IgD-negative memory B cell (primary cell): ENCODE data around the gene UBL4B. TPM values are rescaled to one million over a fixed set of nuclear protein-coding genes. Genes with fewer than 3 reads are reported as not detected.
"Not testable (repeated sequence)": the region's sequence is repeated elsewhere in the genome, so short reads cannot be mapped to it uniquely, and the experiment has no call there.

ENCODE experiments used
- H3K27ac Mint-ChIP-seq, 3 donors: one replicate each; pipeline ENCODE4 v1.8.0; 2020 to 2022; ENCODE audit warnings: mild to moderate bottlenecking in 3 of 3, mixed read lengths in 3 of 3, moderate library complexity in 1 of 3
- H3K27me3 Mint-ChIP-seq: one replicate; pipeline ENCODE4 v1.8.0; 2021; ENCODE audit warnings: mixed read lengths
- H3K36me3 Mint-ChIP-seq: one replicate; pipeline ENCODE4 v1.8.0; 2020; ENCODE audit warnings: mild to moderate bottlenecking, mixed read lengths
- H3K4me1 Mint-ChIP-seq, 3 donors: one replicate each; pipeline ENCODE4 v1.8.0; 2020 to 2022; ENCODE audit warnings: mixed read lengths in 3 of 3, mild to moderate bottlenecking in 1 of 3
- H3K4me3 Mint-ChIP-seq, 4 donors: one replicate each; pipeline ENCODE4 v1.8.0; 2020 to 2022; ENCODE audit warnings: mild to moderate bottlenecking in 4 of 4, mixed read lengths in 4 of 4, moderate library complexity in 3 of 4
- H3K9me3 Mint-ChIP-seq, 3 donors: one replicate each; pipeline ENCODE4 v1.8.0; 2020 to 2021; ENCODE audit warnings: mixed read lengths in 3 of 3, mild to moderate bottlenecking in 1 of 3
- polyA plus RNA-seq: library from polyadenylated mRNA; unstranded; fragments of 300-500 nt; fragmentation: Illumina TruSeq; gene quantifications from one replicate; pipeline ENCODE4 v1.2.3, GENCODE V29; 2021

UBL4B gene
- polyA plus RNA-seq, 1 donor from 2014 or later, result not detected

DNA sequence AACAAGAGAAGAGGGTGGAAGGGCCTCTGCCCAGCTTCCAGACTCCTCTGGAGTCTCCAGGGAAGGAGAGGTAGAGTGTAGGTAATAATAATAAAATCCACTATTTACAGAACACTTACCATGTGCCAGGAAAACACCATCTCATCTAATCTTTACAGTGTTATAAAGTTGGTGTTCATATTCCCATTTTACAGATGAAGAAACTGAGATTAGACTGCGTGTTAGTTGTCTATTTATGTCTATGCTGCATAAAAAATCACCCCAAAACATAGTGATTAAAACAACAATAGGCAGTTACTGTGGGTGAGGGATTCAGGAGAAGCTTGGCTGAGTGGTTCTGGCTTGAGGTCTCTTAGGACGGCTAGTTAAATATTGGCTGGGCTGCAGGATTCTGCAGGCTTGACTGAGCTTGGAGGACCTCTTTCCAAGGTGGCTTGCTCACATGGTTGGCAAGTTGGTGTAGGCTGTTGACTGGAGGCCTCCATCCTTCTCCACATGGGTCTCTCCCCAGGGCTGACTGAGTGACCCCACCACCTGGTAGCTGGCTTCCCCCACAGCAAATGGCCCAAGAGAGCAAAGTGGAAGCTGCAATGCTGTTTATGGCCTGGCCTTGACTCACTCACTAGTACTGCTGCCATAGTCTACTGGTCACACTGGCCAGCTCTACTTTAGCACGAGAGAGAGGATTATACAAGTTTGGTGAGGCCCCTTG is 35.3 kb upstream of the UBL4B start:
- H3K27me3 Mint-ChIP-seq, result peaks cover 15% of the 10 kb centered on the region
- H3K36me3 Mint-ChIP-seq, result peaks cover 3% of the 10 kb centered on the region
- H3K9me3 Mint-ChIP-seq, result no peaks in the 10 kb centered on the region
- no peak overlapping the region for H3K27ac Mint-ChIP-seq
- no peak overlapping the region for H3K4me3 Mint-ChIP-seq
- H3K4me1 Mint-ChIP-seq, result no peaks in the 10 kb centered on the region

DNA sequence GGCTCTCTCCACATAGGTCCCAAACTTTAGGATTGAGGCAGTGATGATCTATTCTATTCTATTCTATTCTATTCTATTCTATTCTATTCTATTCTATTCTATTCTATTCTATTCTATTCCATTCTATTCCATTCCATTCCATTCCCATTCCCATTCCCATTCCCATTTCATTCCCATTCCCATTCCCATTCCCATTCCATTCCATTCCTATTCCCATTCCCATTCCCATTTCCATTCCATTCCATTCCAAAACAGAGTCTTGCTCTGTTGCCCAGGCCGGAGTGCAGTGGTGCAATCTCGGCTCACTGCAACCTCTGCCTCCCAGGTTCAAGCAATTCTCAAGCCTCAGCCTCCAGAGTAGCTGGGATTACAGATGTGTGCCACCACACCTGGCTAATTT is 32.2 kb upstream of the UBL4B start:
- H3K27me3 Mint-ChIP-seq, result peaks cover 29% of the 10 kb centered on the region
- not testable (repeated sequence) for H3K36me3 Mint-ChIP-seq, H3K4me1 Mint-ChIP-seq, H3K9me3 Mint-ChIP-seq, H3K4me3 Mint-ChIP-seq, H3K27ac Mint-ChIP-seq

DNA sequence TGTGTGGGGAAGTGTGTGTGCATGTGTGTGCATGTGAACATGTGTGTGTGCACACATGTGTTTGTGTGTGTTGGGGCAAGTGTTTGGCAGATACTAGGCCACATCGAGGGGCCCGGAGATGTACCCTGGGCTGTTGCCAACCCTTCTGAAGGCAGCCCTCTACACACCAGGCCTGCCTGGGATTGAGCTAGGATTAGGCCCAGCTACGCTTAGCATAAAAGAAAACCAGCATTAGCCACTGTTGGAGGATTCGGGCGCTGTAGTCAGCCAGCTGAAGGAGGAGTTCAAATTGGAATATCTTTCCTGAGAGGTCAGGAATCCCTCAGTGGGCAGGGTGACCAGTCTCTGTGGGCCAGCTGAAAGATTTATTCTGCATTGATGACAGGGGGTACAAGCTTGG is 31.2 kb upstream of the UBL4B start:
- Mint-ChIP-seq H3K36me3 (no peaks in the 10 kb centered on the region), H3K4me3 (no peak overlapping the region), H3K27ac (no peak overlapping the region), H3K9me3 (no peaks in the 10 kb centered on the region), H3K27me3 (peaks cover 36% of the 10 kb centered on the region), H3K4me1 (peaks cover 7 to 8% (median 8%) of the 10 kb centered on the region in 3 donors)

DNA sequence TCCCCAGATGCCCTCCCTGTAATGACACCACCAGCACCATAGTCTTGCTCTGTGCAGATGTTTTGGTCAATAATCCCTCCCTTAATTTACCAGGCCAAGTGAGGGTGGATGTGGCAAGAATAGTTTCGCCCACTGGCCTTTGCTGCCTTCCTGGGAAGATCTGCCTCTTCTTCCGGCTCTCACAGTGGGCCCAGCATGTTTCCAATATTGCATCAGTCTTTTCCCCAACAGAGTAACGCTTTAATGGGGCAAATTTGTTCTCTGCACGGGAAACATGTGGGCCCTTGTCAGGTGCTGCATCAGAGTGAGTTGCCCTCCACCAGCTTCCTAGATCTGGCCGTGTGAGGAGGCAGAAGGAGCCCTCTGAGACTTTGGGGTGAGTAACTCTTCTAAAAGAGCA is 29.8 kb upstream of the UBL4B start:
- H3K27me3 Mint-ChIP-seq, result peaks cover 37% of the 10 kb centered on the region
- peaks cover 7 to 14% (median 8%) of the 10 kb centered on the region in 3 donors for H3K4me1 Mint-ChIP-seq
- H3K4me3 Mint-ChIP-seq, result peak overlapping the region in 3 of 4 donors; percentile 6 to 56 (median 32)
- H3K27ac Mint-ChIP-seq, result peak overlapping the region in 1 of 3 donors; percentile 27
- H3K9me3 Mint-ChIP-seq, result no peaks in the 10 kb centered on the region
- H3K36me3 Mint-ChIP-seq, result no peaks in the 10 kb centered on the region

DNA sequence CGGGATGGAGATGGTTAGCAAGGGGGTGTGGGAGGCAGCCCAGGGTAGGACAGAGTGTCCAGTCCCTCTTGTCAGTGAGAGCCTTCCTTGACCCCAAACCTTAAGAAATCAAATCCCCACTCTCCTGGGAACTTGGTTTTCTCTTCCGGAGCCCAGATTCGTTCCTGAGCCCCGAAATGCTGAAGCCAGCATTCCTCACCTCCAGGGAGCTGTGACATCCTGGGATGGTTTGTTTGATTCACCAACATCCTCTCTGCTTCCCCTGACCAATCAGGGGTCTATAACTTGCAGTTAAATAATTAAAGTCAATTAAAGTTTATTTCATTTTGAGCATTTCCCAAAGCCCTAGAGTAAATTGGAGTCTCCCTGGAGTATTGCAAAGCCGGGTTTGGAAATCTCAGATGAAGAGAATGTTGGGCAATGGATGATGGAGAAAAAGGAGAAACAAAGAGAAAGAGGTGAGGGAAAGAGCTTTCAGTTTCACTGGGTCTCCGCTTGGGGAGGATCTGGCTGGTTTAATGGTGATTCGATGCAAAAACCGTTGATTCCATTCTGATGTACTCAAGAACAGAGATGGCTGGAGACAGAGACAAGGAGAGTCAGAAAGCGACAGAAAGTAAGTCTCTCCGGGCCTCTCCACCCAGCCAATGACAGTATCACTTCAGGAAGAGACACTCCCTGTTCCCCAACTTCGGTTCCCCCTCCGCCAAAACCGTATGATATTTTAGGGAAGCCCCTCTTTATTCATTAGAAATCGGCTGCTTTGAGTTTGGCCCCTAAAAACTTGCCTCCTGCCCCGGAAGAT is 29.0 kb upstream of the UBL4B start:
- Mint-ChIP-seq H3K9me3 (no peaks in the 10 kb centered on the region), H3K27me3 (peaks cover 42% of the 10 kb centered on the region), H3K27ac (peak overlapping the region in 1 of 3 donors; percentile 73), H3K4me1 (peaks cover 10 to 14% (median 11%) of the 10 kb centered on the region in 3 donors), H3K4me3 (peak overlapping the region; percentile 84 to 96 (median 90)), H3K36me3 (peaks cover 3% of the 10 kb centered on the region)

DNA sequence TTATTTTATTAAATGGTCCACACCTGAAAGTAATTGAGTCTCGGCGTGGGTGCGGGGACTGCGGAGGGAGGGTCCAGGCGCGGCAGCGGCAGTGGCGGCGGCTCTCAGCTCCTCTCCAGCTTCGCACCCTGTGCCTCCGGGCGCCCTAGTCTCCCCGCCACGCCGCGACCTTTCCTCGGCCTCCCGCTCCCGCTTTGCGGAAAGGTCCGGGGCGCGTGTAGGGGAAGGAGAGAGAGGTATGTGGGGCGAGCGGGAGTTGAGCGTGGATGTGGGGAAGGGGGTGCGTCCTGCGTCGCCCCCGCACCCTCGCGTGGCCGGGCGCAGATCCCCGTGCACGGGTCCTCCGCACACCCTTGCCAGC is 28.4 kb upstream of the UBL4B start:
- H3K27ac Mint-ChIP-seq, result peak overlapping the region in 1 of 3 donors; percentile 73
- H3K4me1 Mint-ChIP-seq, result peaks cover 10 to 14% (median 11%) of the 10 kb centered on the region in 3 donors
- peaks cover 42% of the 10 kb centered on the region for H3K27me3 Mint-ChIP-seq
- H3K9me3 Mint-ChIP-seq, result no peaks in the 10 kb centered on the region
- H3K36me3 Mint-ChIP-seq, result peaks cover 3% of the 10 kb centered on the region
- peak overlapping the region; percentile 84 to 96 (median 90) for H3K4me3 Mint-ChIP-seq

DNA sequence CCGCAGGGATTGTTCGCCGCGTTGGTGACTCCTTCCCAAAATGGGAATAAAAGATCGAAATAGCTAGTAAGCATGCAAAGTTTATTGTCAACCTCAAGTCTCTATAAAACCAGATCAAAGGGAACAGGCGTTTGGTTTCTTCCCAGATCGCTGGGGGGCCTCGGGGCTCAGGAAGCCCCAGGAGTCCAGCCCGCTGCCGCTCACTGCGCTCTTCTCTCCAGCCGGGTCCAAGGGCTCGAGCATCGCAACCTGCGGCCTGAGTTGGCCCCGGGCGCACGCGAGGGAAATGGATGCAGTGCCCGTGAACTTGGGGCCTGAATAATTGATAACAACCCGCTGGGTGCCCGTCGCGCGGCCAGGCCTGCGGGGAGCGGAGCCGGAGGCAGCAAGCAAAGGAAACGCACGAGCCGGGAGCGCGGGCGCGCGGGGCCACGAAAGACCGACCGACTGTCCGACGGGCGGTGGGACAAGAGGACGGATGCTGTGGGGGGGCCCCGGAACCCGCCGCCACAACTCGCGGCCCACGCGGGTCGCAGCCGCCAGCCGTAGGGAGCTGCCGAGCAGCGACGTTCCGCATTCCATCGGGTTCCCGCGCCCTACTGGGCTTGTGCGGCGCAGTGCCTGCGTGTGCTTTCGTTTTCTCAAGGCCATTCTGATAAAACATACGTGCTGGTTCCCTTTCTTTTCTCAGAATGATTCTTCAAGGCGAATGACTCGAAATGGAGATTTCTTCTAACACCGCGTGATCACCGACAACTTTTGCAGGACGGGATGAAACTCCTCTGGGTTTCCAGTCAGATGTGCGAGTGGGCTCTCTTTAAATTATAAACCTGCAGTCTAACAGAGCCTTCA is 27.8 kb upstream of the UBL4B start:
- peaks cover 42% of the 10 kb centered on the region for H3K27me3 Mint-ChIP-seq
- H3K4me3 Mint-ChIP-seq, result peak overlapping the region; percentile 84 to 96 (median 90)
- no peaks in the 10 kb centered on the region for H3K9me3 Mint-ChIP-seq

DNA sequence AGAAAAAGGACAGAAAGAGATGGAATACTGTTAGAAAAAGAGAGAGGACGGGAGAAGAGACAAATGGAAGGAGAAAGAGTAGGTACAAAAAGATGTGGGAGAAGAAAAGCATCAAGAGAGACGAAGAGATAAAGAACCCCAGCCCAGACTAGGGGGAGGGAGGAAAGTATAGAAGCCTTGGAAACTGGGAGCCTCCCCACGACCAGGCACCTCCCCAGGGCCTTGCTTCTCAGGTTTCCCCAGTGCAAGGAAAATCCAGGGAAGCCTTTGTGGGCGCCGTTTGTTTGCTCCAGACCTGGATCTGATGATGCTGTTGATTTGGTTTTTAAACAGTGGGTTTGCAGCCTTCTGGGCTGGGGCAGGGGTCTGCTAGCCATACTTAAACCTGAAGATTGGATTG is 26.6 kb upstream of the UBL4B start:
- H3K4me1 Mint-ChIP-seq, result peaks cover 10 to 14% (median 11%) of the 10 kb centered on the region in 3 donors
- peak overlapping the region in 2 of 4 donors; percentile 0 to 84 for H3K4me3 Mint-ChIP-seq
- peaks cover 37% of the 10 kb centered on the region for H3K27me3 Mint-ChIP-seq
- H3K9me3 Mint-ChIP-seq, result no peaks in the 10 kb centered on the region
- peaks cover 3% of the 10 kb centered on the region for H3K36me3 Mint-ChIP-seq
- H3K27ac Mint-ChIP-seq, result no peak overlapping the region

More for the DNA sequence above, 27.8 kb upstream of the UBL4B start:
- H3K36me3 Mint-ChIP-seq, result peaks cover 3% of the 10 kb centered on the region
- peaks cover 10 to 14% (median 11%) of the 10 kb centered on the region in 3 donors for H3K4me1 Mint-ChIP-seq
- no peak overlapping the region for H3K27ac Mint-ChIP-seq

DNA sequence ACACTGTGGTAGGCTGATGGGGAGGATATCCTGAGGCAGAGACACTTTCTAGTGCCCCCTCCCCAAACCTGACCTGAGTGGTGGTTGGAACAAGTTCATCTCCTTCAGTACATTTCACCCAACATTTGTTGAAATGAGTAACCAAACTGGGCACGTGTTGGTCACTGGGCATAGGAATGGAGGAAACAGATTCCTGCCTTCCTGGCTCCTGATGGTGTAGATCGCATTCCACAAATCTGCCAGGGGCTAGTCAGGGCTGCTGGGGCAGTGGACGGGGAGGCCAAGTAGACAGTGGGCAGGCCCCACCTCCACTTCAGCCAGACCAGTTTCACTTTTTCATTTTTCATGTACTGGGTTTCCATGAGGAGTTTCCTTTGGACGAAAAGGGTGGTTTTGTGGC is 25.3 kb upstream of the UBL4B start:
- H3K27ac Mint-ChIP-seq, result no peak overlapping the region
- H3K4me1 Mint-ChIP-seq, result peaks cover 10 to 14% (median 11%) of the 10 kb centered on the region in 3 donors
- peaks cover 3% of the 10 kb centered on the region for H3K36me3 Mint-ChIP-seq
- peaks cover 37% of the 10 kb centered on the region for H3K27me3 Mint-ChIP-seq
- no peak overlapping the region for H3K4me3 Mint-ChIP-seq
- no peaks in the 10 kb centered on the region for H3K9me3 Mint-ChIP-seq

DNA sequence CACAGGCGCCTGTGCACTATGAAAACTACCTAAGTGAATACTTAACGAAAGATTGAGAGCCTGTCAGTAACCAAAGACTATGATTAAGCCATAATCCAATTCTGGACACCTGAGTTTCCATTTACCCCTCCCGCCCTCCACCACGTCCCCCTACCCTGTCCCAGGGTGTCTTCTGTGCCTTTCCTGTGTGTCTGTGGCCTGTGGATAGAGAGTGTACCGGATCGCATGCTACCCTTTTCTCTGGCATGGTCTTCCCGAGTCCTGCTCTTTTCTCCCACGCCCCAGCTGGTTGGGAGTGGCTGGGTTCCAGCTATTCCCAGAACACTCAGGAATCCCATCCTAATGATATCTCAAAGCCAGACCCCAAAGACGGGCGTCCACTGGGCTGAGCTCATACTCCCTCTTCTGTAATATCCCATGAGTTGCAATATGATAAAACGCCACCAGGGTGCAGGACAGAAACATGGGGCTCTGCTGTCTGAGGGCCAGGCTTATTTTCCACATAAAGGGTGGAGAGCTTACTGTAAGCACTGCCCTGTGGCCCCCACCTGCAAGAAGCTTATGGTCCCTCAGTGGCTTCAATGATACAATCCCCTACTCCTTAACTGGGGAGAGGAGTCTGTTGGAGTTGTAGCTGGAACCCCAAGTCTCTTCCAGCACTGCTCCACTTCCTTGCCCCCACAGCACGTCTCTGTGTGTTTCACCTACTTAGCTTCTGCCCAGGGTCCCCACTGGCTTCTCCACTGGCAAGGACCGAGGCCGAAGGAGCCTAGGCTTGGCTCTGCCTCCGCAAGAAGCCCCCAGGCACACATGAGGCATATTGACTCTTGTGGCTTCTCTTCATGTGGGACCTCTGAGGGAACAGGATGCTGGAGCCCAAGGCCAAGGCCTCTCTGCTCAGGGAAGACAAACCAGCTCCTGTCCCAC is 24.2 kb upstream of the UBL4B start:
- H3K4me3 Mint-ChIP-seq, result peak overlapping the region in 2 of 4 donors; percentile 22 to 66
- H3K4me1 Mint-ChIP-seq, result peaks cover 10 to 14% (median 11%) of the 10 kb centered on the region in 3 donors
- no peaks in the 10 kb centered on the region for H3K9me3 Mint-ChIP-seq
- peaks cover 31% of the 10 kb centered on the region for H3K27me3 Mint-ChIP-seq
- no peak overlapping the region for H3K27ac Mint-ChIP-seq
- H3K36me3 Mint-ChIP-seq, result peaks cover 3% of the 10 kb centered on the region

DNA sequence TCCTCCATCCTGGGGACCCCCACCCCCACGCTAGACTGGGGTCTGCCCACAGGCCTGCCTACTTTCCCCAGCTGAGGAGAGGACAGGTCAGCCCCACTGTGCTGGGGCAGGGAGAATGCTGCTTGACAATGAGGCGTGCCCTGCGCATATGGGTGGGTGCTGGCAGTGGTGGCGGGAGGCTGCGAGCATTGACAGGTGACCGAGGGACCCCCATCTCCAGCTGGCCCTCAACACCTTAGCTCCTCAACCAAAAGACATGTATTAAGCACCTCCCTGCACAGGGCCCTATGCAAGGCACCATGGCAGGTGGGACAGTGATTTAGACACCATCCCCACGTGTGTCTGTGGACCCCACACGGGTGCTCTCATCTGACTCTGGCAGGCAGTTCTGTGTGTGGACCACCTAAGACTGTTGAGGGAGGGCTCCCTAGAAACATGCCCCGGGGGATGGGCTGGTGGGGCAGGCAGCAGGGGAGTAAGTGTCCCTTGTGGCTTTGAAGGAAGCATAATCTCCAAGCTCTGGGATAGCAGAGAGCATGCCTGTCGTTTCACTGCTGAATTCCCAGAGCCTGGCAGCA is 23.4 kb upstream of the UBL4B start:
- Mint-ChIP-seq H3K27ac (no peak overlapping the region), H3K4me3 (no peak overlapping the region), H3K9me3 (no peaks in the 10 kb centered on the region), H3K27me3 (peaks cover 25% of the 10 kb centered on the region), H3K36me3 (peaks cover 3% of the 10 kb centered on the region), H3K4me1 (peaks cover 5 to 8% (median 6%) of the 10 kb centered on the region in 3 donors)

DNA sequence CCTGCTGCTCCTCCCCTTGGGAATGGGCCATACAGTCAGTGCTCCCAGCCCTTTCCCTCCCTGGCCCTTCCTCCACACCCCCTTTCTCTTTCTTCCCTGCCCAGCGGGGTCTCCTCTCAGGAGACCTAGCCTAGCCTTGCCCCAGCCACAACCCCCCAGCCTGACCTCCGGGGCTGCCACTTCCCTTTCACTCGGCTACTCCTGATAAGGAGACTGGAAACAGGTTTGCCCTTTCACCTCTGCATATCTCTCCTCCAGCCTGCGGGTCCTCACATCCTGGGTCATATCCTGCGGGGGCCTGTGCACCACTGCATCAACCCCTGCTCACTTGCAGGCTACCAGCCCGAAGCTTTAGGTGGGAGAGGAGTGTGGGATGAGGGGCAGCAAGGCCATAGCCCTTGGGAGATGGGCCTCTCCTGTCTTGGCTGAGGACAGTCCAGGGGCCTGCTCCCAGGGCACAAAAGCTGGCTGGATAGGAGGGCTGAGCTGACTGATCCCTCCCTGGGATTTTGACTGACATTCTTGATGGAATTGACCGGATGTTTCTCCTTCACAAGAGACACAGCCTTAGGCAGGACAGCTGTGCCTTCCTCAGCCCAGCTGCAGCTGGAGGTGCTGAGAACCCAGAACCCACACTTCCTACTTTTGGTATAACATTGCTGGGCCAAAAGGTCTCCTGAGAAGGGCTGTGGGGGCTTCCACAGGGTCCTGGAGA is 22.5 kb upstream of the UBL4B start:
- Mint-ChIP-seq H3K4me1 (peaks cover 4 to 8% (median 6%) of the 10 kb centered on the region in 3 donors), H3K9me3 (no peaks in the 10 kb centered on the region), H3K4me3 (peak overlapping the region in 1 of 4 donors; percentile 26), H3K27me3 (peaks cover 23% of the 10 kb centered on the region), H3K27ac (no peak overlapping the region), H3K36me3 (peaks cover 3% of the 10 kb centered on the region)

DNA sequence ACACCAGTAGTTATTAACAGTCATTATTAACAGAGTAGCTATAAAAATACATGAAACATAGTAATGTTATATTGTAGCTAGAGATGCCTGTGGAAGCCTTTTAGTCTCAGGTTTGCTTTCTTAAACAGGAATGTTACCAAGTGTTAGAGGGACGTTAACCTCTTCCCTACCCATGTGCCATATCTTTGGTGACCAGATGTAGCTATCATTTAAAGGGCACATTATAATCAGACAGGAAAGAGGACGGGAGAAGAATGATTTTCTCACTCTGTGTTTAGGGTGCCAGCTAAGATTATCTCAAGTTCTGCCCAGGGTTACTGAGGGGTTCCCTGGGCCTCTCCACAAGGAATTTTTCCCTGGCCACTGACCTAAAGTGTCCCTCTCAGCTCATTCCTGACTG is 20.9 kb upstream of the UBL4B start:
- Mint-ChIP-seq H3K27me3 (peaks cover 13% of the 10 kb centered on the region), H3K4me3 (no peak overlapping the region), H3K36me3 (peaks cover 3% of the 10 kb centered on the region), H3K9me3 (no peaks in the 10 kb centered on the region), H3K27ac (no peak overlapping the region), H3K4me1 (peaks cover 2 to 4% (median 2%) of the 10 kb centered on the region in 3 donors)
